GM12801 (cell line): Measurements from ENCODE around the gene BAZ1B.

Experiments used
- CTCF ChIP-seq: IDR thresholded peaks from one replicate; pipeline ENCODE4 v1.5.1; 2011; ENCODE audit warnings: control low read depth; ENCODE audit not compliant: insufficient read length; ENCODE audit errors: extremely low read depth

BAZ1B gene

GRCh38 chr7:73429215-73429614 lies 92.9 kb downstream of the BAZ1B start:
- no peak for TF ChIP-seq CTCF

- TF ChIP-seq CTCF = no peak
Observed at GRCh38 chr7:73427902-73428787, 93.9 kb downstream of the BAZ1B start.

- no peak for TF ChIP-seq CTCF
Observed at GRCh38 chr7:73426016-73426415, 96.1 kb downstream of the BAZ1B start.

GRCh38 chr7:73425356-73425983 lies 96.6 kb downstream of the BAZ1B start:
- no peak for TF ChIP-seq CTCF

GRCh38 chr7:73424489-73424885 lies 97.6 kb downstream of the BAZ1B start:
- TF ChIP-seq CTCF = no peak

GRCh38 chr7:73423519-73424488 lies 98.3 kb downstream of the BAZ1B start:
- TF ChIP-seq CTCF = no peak
